Activated CD8-positive, alpha-beta memory T cell treated with anti-CD3 and anti-CD28 coated beads, Interleukin-2, amount 50 U/mL, for 1 hour (primary cell): ENCODE data around the gene ETV3L.
"Not testable (repeated sequence)": the region's sequence is repeated elsewhere in the genome, so short reads cannot be mapped to it uniquely, and the experiment has no call there.

Experiments used
- DNase-seq: peaks from one replicate; pipeline ENCODE4 v3.0.0-alpha.2; 2020; ENCODE audit errors: extremely low read depth

The ETV3L gene

GRCh38 chr1:157105298-157105987 lies 5.8 kb upstream of the ETV3L start:
- no peak for DNase-seq

- DNase-seq, result no peak
These were observed 5.1 kb upstream of the ETV3L start for GRCh38 chr1:157104598-157105293.

- no peak for DNase-seq
These were observed 3.7 kb upstream of the ETV3L start for GRCh38 chr1:157103268-157103667.

- no peak for DNase-seq
These were observed 1.5 kb upstream of the ETV3L start for GRCh38 chr1:157101149-157101548.

GRCh38 chr1:157098987-157099632 lies 498 bp downstream of the ETV3L start:
- DNase-seq, result not testable (repeated sequence)

- no peak for DNase-seq
These were observed 1.1 kb downstream of the ETV3L start for GRCh38 chr1:157098519-157098918.

DNA sequence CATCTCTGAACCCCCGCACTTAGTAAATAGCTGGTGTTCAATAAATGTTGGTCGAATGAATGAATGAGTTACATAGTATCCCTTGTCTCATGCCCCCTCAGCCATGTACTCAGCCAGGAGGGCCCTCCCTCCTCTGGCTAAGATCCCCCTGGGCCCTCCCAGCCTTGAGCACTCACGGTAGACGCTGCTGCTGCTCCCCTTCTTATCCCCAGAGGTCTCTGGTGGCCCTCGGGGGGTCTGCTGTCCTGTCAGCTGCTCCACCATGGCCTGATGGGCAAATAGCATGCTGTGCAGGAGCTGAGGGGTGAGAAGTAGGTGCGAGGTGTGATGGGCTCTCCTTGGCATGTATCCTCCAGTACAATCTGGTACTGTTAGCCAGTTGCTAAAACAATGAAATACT lies 1.9 kb downstream of the ETV3L start:
- no peak for DNase-seq

DNA sequence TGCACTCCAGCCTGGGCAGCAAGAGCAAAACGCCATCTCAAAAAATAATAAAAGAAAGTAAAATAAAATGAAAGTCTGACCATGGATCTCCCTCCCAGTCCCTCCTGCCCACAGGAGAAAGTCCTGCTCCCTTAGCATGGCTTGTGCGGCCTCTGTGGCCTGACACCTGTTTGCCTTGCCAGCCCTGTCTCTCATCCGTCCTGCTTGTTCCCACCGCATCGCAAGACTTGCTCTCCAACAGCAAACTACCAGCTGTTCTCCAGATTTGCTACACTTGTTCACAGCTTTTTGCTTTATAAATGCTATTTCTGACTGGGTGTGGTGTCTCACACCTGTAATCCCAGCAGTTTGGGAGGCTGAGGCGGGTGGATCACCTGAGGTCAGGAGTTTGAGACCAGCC lies 2.7 kb downstream of the ETV3L start:
- no peak for DNase-seq

DNA sequence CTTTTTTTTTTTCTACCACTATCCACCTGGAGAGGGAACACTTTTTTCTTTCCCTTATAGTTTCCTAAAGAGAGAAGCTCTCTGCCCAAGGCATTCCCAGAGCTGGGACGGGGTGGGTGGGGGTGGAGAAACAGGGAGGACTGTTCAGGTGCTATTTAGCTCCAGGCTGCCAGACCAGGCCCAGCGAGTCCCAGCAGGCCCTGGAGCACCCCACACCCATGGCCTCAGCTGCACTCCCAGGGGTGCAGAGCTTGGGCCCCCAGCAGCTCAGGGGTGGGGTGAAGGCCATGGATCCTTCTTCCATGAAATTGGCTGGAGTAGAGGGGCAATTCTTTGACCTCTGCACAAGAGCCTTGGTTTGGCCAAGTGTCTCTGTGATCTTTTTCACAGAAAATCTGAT lies 4.1 kb downstream of the ETV3L start:
- DNase-seq, result no peak

DNA sequence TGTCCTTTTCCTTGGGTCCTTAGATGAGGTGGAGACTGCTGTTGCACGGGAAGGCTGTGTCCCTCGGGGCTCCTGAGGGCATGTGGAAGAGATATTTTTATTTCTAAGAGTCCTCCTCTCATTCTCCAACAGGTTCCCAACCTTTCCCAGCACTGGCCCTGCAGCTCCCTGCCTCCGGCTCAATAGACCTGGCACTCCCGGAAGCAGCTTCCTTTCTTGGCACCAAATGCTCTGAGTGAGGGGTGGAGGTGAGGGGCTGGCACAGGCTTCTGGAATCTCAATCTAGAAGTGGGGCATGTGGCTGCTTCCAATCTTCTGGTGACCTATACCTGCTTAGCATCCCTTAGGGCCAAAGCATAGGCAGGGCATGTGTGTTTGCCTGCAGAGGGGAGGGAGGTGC lies 4.5 kb downstream of the ETV3L start:
- no peak for DNase-seq

DNA sequence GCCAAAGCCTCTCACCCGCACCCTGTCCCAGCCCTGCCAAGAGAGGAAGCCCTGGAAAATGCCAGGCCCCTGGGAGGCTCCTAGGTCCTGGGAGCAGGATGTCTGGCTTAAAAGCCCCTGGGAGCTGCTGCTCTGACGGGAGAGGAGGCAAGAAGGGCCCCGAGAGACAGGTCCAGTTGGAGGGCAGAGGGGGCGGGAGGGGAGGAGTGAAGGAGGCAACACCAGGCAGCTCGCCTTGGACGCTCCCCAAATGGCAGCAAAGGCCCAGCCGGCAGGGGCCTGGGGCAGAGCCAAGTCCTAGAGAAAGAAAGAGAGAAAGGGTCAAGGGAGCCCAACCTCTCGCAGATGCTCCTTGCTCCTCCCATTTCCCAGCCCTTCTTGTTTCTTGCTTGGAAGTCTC lies 6.8 kb downstream of the ETV3L start:
- no peak for DNase-seq

DNA sequence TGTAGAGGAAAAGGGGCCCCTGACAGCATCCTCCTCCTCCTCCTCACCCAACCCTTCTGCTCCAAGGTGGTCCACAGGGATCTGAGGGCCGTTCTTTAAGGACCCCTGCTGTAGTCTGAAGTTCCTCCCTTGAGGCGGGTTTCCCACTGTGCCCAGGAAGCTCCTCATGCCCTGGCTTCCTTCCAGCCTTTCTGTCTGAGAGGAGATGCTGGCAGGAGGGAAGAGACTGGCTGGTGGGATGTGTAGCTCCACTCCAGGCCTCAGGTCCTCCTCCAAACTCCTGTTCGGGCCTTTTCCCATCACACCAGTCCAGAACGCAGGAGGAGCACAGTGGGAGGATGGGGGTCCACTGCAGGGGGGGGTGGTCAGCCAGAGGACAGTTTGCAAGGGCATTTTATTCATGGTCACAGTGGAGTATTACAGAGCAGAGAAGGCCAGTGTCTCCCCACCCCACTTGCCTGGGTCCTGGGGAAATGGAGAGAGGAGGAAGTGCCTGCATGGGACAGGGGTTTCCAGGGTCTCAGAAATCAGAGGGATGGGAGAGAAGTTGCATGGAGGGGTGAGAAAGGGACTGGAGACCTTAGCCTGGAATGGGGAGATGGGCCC lies 7.8 kb downstream of the ETV3L start:
- no peak for DNase-seq

- DNase-seq, result no peak
These were observed 8.4 kb downstream of the ETV3L start for GRCh38 chr1:157091186-157091585.

DNA sequence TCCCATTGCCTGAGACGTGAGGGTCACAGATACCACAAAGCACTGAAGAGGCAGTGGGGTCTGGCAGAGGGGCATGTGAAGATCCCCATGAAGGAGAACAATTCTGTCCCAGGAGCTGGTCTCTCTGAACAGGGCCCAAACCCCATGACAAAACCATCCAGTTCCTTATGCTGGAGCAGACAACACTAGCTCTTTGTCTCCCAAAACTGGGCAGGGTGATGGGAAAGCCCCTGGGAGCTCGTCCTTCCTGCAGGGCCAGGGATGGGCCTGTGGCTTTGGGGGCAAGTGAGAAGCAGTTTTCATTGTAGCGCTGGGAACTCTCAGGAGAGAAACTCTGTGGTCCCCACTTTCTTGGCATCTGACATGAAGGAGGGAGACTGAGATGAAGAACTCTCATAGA lies 8.8 kb downstream of the ETV3L start:
- DNase-seq, result no peak

DNA sequence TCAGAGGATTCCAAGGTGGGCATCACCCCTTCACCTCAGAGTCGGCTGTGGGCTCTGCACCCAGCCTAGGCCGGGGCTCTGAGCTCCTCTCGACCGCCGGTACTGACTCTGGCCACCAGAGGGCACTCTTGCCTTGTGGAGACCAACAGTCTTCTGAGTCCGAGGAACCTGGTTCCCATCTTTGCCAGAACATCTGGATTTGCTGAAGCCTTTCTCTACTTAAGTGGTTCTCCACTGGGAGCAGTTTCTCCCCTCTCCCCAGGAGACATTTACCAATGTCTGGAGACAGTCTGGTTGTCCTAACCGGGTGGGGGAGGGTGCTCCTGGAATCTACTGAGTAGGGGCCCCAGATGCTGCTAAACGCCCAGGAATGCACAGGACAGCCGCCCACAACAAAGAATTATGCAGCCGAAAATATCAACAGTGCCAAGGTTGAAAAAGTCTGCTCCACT lies 9.4 kb downstream of the ETV3L start:
- peak; percentile 60 for DNase-seq

DNA sequence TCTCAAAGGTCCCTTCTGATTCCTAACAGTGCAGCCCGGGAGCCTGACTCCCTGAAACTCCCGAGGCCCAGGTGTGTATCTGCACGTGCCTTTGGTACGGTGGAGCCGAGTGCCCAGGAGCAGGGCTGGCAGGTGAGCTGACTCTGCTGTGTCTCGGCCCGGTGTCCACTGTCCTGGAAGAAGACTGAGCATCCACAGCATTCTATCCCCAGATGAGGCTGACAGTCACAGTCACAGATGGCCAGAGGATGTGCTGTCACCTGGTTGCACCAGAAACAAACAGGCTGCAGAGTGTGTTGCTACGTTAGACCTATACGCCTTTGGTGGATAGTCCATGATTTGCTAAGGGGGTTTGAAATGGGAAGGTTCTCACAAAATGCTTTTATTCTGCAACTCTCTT lies 9.8 kb downstream of the ETV3L start:
- no peak for DNase-seq

- no peak for DNase-seq
These were observed 11.0 kb downstream of the ETV3L start for GRCh38 chr1:157088607-157089006.

DNA sequence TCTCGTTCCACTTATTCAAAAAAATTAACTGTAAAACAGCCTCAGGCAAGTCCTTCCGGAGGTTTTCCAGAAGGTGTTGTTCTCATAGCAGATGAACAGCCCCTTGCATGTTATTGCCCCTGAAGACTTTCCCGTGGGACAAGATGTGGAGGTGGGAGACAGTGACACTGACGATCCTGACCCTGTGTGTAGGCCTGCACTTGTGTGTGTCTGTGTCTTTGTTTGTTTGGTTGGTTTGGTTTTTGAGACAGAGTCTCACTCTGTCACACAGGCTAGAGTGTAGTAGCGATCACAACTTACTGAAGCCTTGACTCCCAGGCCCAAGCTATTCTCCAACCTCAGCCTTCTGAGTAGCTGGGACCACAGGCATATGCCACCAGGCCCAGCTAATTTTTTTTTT lies 12.6 kb downstream of the ETV3L start:
- DNase-seq, result no peak

DNA sequence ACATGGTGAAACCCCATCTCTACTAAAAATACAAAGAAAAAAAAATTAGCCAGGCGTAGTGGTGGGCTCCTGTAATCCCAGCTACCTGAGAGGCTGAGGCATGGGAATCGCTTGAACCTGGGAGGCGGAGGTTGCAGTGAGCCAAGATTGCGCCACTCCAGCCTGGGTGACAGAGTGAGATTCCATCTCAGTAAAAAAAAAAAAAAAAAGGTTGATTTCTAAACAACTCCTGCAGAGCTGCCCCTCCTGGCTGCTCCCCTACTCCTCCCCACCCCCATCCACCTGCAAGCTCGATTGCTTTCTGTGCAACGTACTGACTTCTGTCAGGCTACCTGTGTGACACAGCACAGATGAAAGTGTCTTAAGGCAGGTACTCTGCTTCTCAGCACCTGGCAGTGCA lies 13.3 kb downstream of the ETV3L start:
- no peak for DNase-seq

- no peak for DNase-seq
These were observed 14.2 kb downstream of the ETV3L start for GRCh38 chr1:157085421-157085820.

DNA sequence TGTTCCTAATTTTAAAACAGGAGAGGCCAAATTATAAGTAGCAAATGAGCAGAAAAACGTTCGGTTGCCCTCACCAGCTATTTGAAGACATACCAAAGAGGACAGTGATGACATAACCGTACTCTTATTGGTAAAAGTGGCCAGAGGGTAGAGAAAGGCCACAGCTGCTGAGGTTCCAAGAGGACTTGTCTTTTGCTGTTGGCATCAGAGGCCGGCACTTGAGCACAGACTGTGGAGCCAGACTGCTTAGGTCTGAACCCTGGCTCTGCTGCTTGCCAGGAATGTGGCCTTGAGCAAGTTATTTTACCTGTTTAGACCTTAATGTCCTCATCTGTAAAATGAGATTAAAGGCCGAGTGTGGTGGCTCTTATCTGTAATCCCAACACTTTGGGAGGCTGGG lies 14.9 kb downstream of the ETV3L start:
- no peak for DNase-seq

DNA sequence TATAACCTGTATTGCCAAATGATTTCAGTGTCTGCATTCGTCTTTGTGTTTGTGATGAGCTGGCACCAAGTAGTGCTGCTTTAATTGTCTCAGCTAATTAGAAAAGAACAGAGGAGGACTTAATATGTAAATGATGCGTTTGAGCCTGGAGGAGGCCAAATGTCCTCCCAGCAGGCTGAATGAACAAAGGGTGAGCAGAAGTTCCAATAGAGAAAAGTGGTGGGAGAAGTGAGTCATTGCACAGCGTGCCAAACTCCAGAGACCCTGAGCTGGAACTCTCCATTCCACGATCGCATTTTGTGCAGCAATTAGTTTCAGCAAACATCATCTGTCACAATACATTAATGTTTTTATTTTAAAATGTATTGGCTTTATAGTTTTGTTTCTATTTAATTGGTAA lies 17.9 kb downstream of the ETV3L start:
- DNase-seq, result no peak

DNA sequence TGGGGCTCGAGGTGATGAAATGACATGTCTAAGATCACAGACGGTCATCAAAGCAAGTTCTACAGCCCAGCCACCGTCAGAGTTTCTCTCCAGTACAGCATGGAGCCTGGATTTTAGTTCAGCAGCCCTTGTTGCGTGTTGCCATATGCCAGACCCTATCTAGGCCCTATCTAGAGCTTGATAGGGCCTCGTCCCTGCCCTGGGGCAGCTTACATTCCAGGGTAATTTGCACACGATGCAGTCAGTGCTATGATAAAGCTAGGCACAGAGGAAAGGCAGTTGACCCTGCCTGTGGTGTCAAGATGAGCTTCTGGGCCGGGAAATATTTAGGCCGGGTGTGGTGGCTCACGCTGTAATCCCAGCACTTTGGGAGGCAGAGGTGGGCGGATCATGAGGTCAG lies 18.9 kb downstream of the ETV3L start:
- no peak for DNase-seq
